NCI-H1694 (cell line): Measurements from ENCODE around the gene ZNF423.

Experiments used
- DNase-seq: peaks from one replicate; lab custom pipeline; 2025; lab: John Stamatoyannopoulos, UW

Gene ZNF423

GRCh38 chr16:49622421-49623402, 233.2 kb downstream of the ZNF423 start:
- DNase-seq, result no peak

GRCh38 chr16:49622084-49622390, 233.9 kb downstream of the ZNF423 start:
- no peak for DNase-seq

- DNase-seq, result no peak
Measured at GRCh38 chr16:49621241-49622083, 234.4 kb downstream of the ZNF423 start.

GRCh38 chr16:49620869-49621240, 235.1 kb downstream of the ZNF423 start:
- DNase-seq, result no peak

- DNase-seq, result no peak
Measured at GRCh38 chr16:49620158-49620868, 235.6 kb downstream of the ZNF423 start.

- no peak for DNase-seq
Measured at GRCh38 chr16:49619811-49620157, 236.1 kb downstream of the ZNF423 start.

- DNase-seq, result no peak
Measured at GRCh38 chr16:49618955-49619354, 237.0 kb downstream of the ZNF423 start.

GRCh38 chr16:49617710-49618330, 238.1 kb downstream of the ZNF423 start:
- DNase-seq, result no peak

- DNase-seq, result no peak
Measured at GRCh38 chr16:49617016-49617629, 238.8 kb downstream of the ZNF423 start.

- no peak for DNase-seq
Measured at GRCh38 chr16:49615576-49615975, 240.3 kb downstream of the ZNF423 start.

GRCh38 chr16:49610983-49611382, 244.9 kb downstream of the ZNF423 start:
- DNase-seq, result no peak

- DNase-seq, result no peak
Measured at GRCh38 chr16:49608779-49609178, 247.1 kb downstream of the ZNF423 start.

- no peak for DNase-seq
Measured at GRCh38 chr16:49608098-49608497, 247.8 kb downstream of the ZNF423 start.

- DNase-seq, result no peak
Measured at GRCh38 chr16:49605536-49606254, 250.2 kb downstream of the ZNF423 start.

- DNase-seq, result no peak
Measured at GRCh38 chr16:49604602-49605001, 251.3 kb downstream of the ZNF423 start.

- DNase-seq, result no peak
Measured at GRCh38 chr16:49603956-49604355, 252.0 kb downstream of the ZNF423 start.

GRCh38 chr16:49602976-49603310, 253.0 kb downstream of the ZNF423 start:
- no peak for DNase-seq

- DNase-seq, result no peak
Measured at GRCh38 chr16:49602201-49602975, 253.5 kb downstream of the ZNF423 start.

GRCh38 chr16:49601576-49601975, 254.3 kb downstream of the ZNF423 start:
- DNase-seq, result no peak

GRCh38 chr16:49600976-49601375, 254.9 kb downstream of the ZNF423 start:
- no peak for DNase-seq
